Stomach (tissue), 4 donors: ENCODE results near the gene P4HB.

ENCODE experiments used
- POLR2A ChIP-seq, 4 donors: fragments of 450-650 bp; IDR thresholded peaks; one replicate each; pipeline ENCODE4 v1.6.1; 2016; ENCODE audit warnings: antibody characterized with exemption in 4 of 4, control low read depth in 2 of 4, mild to moderate bottlenecking in 1 of 4, moderate library complexity in 1 of 4
- POLR2AphosphoS5 ChIP-seq, 3 donors: sonication (generic); formaldehyde crosslinking; IDR thresholded peaks; one replicate each; pipeline ENCODE4 v1.6.1; 2016; ENCODE audit warnings: antibody characterized with exemption in 3 of 3
- TF ChIP-seq, protein P1 (sequence below), 7 experiments: fragments of 450-650 bp in 4 of 7; fragments of 200-600 bp in 3 of 7; sonication (generic) in 3 of 7; IDR thresholded peaks; one replicate each; pipeline ENCODE4 v1.5.1; 2016 to 2019; ENCODE audit warnings: antibody characterized with exemption in 7 of 7, control low read depth in 2 of 7, mild to moderate bottlenecking in 1 of 7

DNA sequence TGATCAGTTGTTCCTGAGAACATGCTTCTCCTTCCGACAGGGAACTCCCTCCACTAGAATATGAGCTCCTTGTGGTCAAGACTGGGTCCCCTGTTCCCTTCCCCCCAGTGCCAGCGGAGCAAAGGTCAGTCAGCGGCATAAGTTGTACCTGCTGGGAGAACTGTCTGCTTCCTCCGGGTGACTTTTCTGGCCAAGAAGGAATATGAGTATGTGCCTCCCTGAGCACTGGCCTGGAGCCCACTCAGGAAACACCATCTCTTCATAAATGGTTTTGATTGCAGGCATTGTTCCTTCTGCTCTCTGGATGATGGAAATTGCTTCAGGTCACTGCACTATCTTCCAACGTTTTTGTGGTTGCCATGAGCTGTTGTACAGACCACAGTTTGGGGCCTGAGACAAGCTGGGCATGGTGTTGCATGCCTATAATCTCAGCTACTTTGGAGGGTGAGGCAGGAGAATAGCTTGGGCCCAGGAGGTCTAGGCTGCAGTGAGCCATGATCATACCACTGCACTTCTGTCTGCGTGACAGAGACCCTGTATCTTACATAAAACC lies 2.9 kb upstream of the P4HB start:
- TF ChIP-seq, protein P1, sequence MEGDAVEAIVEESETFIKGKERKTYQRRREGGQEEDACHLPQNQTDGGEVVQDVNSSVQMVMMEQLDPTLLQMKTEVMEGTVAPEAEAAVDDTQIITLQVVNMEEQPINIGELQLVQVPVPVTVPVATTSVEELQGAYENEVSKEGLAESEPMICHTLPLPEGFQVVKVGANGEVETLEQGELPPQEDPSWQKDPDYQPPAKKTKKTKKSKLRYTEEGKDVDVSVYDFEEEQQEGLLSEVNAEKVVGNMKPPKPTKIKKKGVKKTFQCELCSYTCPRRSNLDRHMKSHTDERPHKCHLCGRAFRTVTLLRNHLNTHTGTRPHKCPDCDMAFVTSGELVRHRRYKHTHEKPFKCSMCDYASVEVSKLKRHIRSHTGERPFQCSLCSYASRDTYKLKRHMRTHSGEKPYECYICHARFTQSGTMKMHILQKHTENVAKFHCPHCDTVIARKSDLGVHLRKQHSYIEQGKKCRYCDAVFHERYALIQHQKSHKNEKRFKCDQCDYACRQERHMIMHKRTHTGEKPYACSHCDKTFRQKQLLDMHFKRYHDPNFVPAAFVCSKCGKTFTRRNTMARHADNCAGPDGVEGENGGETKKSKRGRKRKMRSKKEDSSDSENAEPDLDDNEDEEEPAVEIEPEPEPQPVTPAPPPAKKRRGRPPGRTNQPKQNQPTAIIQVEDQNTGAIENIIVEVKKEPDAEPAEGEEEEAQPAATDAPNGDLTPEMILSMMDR (IDR thresholded peaks at IDR 0.05), result no peak
- TF ChIP-seq POLR2A (IDR thresholded peaks at IDR 0.05) (no peak), POLR2AphosphoS5 (IDR thresholded peaks at IDR 0.05) (no peak)
